HG02938 (cell line): ENCODE data around the gene MYCT1.
"Not testable (repeated sequence)": the region's sequence is repeated elsewhere in the genome, so short reads cannot be mapped to it uniquely, and the experiment has no call there.

Experiments
- ATAC-seq: cut with Tn5 transposase; IDR thresholded peaks from one replicate; pipeline ENCODE4 v1.9.1; 2021; ENCODE audit warnings: mild to moderate bottlenecking, moderate library complexity; ENCODE audit not compliant: unreplicated experiment

Gene MYCT1, protein sequence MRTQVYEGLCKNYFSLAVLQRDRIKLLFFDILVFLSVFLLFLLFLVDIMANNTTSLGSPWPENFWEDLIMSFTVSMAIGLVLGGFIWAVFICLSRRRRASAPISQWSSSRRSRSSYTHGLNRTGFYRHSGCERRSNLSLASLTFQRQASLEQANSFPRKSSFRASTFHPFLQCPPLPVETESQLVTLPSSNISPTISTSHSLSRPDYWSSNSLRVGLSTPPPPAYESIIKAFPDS

DNA sequence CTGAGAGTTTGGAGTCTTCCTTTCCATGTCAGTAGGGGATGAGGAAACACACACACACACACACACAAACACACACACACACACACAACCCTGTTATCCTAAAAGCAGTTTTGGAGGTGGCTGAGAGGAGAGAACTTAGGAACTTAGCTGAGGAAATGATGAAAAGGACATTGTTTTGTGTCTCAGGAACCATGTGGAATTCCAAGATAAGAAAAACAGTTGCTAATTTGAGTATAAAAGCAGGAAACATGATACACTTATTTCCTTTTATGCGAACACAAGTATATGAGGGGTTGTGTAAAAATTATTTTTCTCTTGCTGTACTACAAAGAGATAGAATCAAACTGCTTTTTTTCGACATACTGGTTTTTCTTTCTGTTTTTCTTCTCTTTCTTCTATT lies at the start of gene MYCT1:
TSS of gene MYCT1 (plus strand) at position 264 of the 400 bp plus-strand sequence. CDS start at position 270, 6 bp downstream.
- no peak for ATAC-seq

DNA sequence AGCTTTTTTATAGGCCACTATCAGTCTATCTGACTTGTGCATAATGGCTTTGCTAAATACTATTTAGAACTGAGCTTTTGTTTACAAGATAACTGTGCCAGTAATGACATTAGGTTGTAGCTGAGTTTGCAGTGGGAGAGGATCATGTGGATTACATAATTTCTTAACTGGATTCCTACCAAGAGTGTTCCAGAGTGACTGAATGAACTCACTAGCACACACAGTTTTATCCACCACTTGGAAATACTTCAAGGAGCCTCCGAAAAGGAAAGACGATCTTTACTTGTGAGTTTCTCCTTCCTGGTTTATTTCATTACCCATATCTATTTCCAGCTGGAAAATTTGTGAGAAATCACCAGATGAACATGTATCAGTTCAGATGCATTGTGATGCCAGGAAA lies 49.6 kb upstream of the MYCT1 start:
- no peak for ATAC-seq

DNA sequence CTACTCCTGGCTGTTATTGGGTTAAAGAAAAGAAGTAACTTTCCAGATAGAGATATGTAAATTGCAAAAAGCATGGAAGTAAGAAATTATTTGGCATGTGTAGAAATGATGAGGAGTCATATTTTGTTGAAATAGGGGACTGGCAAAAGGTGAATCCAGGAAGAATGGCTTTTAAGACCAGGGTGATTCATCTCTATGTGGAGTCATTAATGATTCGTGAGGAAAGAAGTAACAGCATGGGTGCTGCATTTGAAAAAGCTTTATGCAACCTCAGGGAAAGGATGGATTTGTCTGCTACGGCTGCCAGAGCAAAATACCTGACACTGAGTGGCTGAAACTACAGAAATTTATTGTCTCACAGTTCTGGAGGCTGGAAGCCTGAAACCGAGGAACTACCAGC lies 45.7 kb upstream of the MYCT1 start:
- no peak for ATAC-seq

DNA sequence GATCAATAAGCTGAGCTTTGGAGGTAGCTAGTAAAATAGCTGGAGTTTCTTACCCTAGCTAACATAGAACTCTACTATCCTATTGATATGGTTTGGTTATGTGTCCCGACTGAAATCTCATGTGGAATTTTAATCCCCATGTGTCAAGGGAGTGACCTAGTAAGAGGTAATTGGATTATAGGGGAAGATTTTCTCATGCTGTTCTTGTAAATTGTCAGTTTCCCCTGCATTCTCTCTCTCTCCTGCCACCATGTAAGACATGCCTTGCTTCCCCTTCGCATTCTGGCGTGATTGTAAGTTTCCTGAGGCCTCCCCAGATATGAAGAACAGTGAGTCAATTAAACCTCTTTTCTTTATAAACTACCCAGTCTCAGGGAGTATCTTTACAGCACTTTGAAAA lies 35.9 kb upstream of the MYCT1 start:
- no peak for ATAC-seq

DNA sequence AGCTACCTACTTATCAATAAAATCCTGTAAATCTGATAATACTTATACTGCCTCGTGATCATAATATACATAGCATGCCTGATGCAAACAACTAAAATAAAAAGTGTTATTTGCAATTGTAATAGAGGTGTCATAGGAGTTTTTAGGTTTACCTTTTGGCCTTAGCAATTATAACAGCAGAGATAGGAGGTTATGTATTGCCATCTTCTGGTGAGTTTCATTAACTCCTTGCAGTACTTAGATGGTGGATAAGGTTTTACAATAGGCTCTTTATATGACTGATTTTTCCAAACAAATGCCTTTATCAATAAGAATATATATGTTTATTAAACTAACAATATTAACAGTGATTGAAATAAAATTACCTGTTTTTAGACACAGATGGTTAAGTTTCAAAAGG lies 27.8 kb upstream of the MYCT1 start:
- peak; percentile 62 for ATAC-seq

DNA sequence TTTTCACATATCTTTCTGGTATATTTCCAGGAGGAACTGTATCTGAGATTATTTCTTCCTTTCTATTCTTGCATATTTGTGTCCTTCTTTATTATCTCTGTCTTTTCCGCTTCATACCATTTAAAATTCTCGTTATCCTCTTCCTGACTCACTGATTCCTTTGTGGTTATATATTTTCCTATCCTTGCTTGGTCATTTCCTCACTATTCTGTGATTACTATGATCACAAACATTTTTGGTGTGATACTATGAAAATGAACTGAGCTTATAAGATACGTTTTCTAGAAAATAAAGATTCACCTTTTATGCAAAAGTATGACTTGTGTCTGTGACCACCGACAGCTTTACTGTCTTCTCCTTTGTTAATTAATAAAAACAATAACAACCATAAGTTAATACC lies 26.5 kb upstream of the MYCT1 start:
- no peak for ATAC-seq

DNA sequence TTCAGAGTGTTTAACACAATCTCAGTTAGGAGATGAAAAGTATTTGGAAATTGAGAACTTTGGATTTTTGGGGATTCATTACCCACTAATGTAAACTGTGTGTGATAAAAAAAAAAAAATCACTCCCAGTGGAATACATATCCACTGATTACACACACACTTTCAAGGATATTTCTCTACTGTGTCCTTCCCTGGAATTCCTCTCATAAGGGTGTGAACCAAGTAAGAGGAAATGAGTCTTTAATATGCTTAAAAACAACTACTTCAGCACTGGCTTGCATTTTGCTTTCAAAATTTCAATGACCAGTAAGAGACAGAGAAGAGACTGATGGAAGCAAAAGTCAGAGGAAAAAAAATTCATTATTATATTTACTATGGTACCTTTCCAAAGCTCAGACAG lies 24.5 kb upstream of the MYCT1 start:
- no peak for ATAC-seq

DNA sequence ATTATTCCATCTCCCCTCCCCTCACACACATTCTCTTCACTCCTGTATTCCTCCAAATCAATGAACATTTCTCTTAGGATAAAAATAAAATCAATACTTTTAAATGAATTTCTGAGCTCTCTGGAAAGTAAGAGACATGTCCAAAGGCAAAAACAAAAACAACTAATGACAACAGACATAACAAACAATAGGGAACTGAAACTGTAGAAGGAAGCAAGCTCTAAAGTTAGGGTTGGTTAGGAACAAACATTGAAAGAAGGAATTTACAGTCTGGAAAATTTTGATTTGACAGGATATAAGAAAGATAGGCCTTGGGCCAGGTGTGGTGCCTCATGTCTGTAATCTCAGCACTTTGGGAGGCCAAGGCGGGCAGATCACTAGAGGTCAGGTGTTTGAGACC lies 17.5 kb upstream of the MYCT1 start:
- no peak for ATAC-seq

DNA sequence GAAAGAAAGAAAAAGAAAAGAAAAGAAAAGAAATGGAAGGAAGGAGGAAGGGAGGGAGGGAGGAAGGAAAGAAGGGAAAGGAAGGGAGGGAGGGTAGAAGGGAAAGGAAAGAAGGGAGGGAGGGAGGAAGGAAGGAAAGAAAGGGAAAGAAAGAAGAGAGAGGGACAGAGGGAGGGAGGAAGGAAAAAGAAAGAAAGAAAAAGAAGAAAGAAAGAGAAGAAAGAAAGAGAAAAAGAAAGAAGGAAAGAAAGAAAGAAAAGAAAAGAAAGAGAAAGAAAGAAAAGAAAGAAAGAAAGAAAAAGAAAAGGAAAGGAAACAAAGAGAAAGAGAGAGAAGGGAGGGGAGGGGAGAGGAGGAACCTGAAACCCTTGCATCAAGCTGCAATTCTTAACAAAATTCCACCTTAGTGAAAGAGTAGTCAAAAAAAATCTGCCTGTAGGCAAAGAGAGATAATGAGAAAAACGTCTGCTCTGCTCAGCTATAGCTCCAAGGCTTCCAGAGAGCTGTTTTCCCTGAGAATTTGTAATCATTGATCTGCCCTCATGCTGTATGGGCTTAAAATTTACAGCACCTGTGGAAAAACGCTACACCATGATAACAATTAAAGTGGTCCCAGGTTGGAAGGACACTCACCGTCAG lies 16.7 kb upstream of the MYCT1 start:
- no peak for ATAC-seq

DNA sequence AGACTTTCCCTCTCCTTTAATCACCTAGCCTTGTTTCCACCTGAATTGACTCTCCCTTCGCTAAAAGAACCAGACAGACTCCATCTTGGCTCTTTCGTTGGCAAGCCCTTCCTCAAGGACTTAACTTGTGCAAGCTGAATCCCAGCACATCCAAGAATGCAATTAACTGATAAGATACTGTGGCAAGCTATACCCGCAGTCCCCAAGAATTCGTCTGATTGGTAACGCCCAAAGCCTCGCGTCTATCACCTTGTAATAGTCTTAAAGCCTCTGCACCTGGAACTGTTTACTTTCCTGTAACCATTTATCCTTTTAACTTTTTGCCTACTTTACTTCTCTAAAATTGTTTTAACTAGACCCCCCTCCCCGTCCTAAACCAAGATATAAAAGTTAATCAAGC lies 15.6 kb upstream of the MYCT1 start:
- no peak for ATAC-seq

DNA sequence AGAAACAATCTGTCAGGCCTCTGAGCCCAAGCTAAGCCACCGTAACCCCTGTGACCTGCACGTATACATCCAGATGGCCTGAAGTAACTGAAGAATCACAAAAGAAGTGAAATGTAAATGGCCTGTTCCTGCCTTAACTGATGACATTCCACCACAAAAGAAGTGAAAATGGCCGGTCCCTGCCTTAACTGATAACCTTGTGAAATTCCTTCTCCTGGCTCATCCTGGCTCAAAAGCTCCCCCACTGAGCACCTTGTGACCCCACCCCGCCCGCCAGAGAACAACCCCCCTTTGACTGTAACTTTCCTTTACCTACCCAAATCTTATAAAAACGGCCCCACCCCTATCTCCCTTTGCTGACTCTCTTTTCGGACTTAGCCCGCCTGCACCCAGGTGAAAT lies 14.8 kb upstream of the MYCT1 start:
- ATAC-seq, result not testable (repeated sequence)

DNA sequence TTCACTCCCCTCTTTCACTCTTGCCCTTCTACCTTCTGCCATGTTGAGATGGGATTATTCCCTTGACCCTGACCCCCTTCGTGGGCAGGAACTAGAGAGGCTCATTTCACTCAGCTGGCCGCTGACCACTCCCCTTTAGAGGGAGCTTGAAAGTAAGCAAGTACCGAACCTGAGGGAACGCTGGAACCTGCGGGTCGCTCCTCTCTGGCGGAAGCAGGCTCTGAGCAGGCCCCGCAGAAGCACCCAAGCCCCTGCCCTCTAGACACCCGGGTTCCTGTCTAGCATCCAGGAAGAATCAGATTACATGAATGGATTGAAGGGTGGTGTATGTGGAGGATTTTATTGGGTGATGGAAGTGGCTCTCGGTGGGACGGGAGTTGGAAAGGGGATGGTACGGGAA lies 11.9 kb upstream of the MYCT1 start:
- no peak for ATAC-seq

DNA sequence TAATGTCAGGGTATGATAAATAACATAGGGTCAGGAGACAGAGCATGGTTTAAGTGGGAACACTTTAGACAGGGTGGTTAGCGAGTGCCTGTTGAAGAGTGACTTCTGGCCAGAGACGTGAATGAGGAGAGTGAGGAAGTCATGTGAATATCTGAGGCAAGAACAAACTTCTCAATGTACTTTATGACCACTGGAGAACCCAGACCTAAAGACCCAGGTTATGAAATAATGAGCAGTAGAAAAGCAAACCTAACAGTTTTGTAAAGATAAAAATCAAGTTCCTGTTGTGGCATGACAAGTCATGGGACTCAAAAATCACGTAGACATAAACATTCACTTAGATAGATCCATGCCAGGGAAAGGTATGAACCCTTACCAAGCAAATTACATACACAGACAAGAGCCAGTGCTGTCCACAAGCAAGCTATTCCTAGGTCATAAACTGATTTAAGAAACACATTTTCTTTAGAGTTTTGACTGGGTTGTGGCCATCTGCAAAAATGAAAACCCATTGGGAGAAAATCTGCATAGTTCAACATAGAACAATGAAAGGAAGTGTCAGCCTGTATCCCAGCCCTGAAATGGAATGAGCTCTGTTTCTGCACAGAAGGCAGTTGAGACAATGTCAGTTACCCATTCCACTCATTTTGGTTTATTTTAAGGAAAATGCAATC lies 2.2 kb upstream of the MYCT1 start:
- ATAC-seq, result no peak

DNA sequence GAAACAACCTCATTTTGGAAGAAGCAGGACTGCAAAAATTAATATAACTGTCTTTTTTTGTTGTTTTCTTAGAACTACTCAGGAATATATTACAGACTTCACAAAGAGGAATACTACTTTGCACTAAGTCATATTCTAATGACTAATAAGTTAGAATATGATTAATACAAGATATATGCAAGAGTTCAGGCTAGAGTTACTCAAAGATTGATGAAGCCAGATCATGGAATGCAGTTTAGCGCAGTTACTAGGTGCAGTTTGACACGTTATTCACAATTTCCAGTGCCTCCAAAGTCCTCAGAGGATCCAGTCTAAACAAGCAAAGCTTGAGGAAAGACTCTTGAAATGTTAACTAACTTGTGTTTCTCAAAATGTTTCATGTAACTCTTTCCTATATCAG lies 1.2 kb upstream of the MYCT1 start:
- no peak for ATAC-seq

DNA sequence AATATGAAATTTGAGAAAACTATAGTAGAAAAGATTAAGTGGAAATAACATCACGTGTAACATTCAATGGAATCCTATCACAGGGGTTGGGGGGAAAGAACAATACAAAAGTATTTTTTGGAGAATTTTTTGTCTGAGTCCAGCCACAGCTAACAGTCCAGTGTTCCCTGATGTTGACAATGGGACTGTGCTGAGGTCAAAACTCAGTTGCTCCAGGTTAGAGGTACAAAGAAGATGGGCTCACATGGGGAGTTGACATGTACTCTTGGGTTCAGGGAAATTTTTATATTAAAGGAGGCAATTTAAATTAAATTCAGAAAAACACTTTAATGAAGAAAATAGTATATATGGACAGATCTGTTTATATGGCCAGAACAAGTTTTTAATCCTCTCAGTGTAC lies 995 bp downstream of the MYCT1 start:
- ATAC-seq, result no peak

DNA sequence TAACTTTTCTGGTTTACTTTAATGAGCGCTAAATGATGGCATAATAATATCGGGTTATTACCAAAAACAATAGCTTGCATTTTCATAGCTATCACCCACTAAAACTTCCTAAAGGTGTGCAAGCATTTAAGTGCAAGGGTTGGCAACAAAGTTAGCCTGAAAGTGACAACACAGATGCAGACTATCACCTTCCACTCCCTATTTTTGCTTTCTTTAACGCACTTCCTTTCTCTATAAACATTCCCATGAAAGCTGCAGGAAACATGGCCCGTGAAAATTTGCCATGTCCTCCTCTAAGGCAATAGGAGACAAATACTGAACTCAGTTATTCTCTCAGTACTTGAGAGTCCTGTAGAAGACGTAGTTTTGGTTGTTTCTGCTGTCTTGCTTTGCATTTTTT lies 2.7 kb downstream of the MYCT1 start:
- ATAC-seq, result no peak

DNA sequence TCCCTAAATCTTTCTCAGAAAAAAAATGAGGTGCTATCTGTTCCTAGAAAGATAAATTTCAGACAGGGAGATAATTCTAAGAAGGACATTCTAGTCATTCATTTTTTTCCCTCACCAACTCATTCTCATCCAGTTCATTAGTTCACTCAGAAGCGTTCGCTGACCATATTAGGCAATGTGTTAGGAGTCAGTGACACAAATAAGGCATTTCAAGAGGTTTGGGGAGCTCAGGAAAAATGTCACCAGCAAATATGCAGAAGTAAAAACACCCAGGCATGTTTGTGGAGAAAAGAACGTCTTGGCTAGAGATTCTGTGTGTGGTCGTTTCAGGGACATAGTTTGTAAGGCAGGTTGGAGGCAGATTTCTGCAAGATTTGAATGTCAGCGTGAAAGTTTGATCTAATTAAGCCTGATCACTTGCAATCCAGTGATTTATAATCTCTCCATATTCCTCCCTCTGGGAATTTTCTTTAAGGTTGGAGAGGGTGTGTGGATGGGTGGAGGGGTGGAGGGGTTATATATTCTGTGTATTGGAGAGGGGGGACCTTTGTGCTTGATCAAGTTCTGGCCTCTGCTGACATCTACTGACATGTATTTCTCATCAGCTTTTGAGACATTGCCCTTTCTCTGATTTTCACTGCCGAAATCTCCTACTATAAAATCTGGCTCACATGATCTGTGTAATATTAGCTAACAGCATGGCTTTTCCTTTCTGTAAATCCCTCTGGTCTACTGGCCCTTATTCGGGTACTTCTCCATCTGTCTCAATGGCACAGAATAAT lies 3.6 kb downstream of the MYCT1 start:
- no peak for ATAC-seq

DNA sequence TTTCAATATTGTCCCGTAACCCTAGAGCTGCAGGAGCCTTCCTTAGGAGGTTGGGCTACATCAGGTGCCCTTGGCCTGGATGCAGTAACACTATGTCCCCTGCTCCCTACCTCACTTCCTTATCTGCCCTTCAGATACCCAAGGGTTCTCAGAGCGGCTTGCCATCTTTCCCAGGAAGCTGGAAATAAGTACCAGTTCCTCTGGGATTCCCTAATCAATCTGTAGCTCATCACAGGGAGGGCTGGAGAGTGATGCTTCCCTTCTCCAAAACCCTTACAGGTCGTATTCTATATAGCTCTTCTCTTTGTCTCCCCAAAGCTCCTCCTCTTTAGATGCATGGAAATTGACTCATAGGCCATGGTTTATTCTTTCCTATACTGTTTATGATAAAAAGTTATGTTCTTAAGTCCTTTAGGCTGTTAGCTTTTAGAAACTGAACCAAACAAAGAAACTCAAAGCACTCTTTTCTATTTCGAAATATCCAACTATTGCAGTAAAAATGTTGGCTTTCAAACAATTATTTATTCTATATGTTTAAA lies 4.2 kb downstream of the MYCT1 start:
- ATAC-seq, result no peak

DNA sequence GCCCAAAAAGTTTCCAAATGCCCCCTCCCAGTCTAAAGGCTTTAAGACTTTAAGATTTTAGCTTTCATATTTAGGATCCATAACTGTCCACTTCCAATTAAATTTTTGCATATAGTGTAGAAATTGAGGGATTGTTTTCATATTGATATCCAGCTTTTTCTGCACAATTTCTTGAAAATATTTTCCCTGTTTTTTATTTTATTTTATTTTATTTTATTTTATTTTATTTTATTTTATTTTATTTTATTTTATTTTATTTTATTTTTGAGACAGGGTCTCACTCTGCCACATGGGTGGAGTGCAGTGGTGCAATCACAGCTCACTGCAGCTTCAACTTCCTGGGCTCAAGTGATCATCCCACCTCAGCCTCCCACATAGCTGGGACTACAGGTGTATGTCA lies 6.1 kb downstream of the MYCT1 start:
- not testable (repeated sequence) for ATAC-seq

DNA sequence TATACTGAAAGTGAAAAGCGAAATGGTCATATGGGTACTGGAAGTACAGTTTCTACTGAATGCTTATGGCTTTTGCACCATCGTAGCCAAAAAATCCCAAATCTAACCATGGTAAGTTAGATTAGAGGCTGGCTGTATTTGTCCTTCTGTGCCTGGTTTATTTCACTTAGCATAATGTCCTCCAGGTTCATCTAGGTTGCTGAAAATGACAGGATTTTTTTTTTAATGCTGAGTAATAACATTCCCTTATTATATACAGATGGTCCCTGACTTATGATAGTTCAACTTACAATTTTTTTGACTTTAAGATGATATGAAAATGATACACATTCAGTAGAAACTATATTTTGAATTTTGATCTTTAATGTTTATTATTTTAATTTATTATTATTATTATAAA lies 7.6 kb downstream of the MYCT1 start:
- ATAC-seq, result no peak

DNA sequence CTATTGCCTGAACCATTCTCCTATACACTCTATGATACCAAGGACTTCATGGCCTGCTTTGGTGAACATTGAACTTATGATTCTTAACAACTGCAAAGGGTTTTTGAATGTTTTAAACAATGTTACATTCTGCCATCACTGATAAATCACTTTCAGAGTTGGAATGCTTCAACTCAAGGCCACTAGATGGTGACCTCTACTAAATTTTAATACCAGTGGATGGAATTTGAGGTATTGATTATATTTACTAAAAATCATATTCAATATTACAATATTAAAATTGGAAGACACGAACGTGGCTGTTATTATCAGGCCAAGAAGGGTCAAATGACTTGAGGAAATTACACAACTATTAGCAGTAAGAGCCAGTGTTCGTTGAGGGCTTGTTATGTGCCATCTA lies 18.6 kb downstream of the MYCT1 start:
- ATAC-seq, result no peak
